Breast epithelium (tissue), 3 donors: ENCODE data around the gene GYS2.

Experiments used
- POLR2A ChIP-seq: fragments of 450-650 bp; IDR thresholded peaks from one replicate; pipeline ENCODE4 v1.6.1; 2016; ENCODE audit warnings: antibody characterized with exemption, mild to moderate bottlenecking, moderate library complexity
- POLR2AphosphoS5 ChIP-seq, 3 donors: sonication (generic); formaldehyde crosslinking; IDR thresholded peaks; one replicate each; pipeline ENCODE4 v1.6.1; 2017; ENCODE audit warnings: antibody characterized with exemption in 3 of 3
- TF ChIP-seq, protein P1 (sequence below), 3 donors: fragments of 450-650 bp; IDR thresholded peaks; one replicate each; pipeline ENCODE4 v1.5.1; 2016 to 2017; ENCODE audit warnings: antibody characterized with exemption in 3 of 3, mild to moderate bottlenecking in 3 of 3, moderate library complexity in 3 of 3

DNA sequence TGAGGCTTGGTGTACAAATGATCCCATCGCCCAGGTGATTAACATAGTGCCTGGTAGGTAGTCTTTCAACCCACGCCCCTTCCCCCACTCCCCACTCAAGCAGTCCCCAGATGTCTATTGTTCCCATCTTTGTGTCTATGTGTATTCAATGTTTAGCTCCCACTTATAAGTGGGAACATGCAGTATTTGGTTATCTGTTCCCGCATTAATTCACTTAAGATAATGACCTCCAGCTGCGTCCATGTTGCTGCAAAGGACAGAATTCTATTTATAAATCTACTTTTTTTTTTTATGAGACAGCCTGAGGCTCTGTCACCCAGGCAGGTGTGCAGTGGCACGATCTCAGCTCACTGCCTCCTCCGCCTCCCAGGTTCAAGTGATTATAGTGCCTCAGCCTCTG, 62.9 kb downstream of the GYS2 start:
- no peak for TF ChIP-seq POLR2AphosphoS5 (IDR thresholded peaks at IDR 0.05)
- TF ChIP-seq POLR2A: no peak
- TF ChIP-seq, protein P1, sequence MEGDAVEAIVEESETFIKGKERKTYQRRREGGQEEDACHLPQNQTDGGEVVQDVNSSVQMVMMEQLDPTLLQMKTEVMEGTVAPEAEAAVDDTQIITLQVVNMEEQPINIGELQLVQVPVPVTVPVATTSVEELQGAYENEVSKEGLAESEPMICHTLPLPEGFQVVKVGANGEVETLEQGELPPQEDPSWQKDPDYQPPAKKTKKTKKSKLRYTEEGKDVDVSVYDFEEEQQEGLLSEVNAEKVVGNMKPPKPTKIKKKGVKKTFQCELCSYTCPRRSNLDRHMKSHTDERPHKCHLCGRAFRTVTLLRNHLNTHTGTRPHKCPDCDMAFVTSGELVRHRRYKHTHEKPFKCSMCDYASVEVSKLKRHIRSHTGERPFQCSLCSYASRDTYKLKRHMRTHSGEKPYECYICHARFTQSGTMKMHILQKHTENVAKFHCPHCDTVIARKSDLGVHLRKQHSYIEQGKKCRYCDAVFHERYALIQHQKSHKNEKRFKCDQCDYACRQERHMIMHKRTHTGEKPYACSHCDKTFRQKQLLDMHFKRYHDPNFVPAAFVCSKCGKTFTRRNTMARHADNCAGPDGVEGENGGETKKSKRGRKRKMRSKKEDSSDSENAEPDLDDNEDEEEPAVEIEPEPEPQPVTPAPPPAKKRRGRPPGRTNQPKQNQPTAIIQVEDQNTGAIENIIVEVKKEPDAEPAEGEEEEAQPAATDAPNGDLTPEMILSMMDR (IDR thresholded peaks at IDR 0.05): no peak
